Trophoblast cell (in vitro differentiated cells and primary cell): ENCODE measurements around the gene SLC26A2.

Source experiments
- DNase-seq, 2 donors: peaks; one replicate each; pipeline ENCODE4 v3.0.0-alpha.2; 2016
- H2AFZ ChIP-seq: 2 replicates; pipeline ENCODE4 v1.6.1; 2013; ENCODE audit warnings: low read length, moderate library complexity, mild to moderate bottlenecking; ENCODE audit not compliant: insufficient read depth, poor library complexity
- H2AK5ac ChIP-seq: 2 replicates; pipeline ENCODE4 v1.6.1; 2013; ENCODE audit warnings: mild to moderate bottlenecking, low read length
- H2BK120ac ChIP-seq: 2 replicates; pipeline ENCODE4 v1.6.1; 2013; ENCODE audit warnings: low read length, mild to moderate bottlenecking, moderate library complexity; ENCODE audit not compliant: insufficient read depth, poor library complexity
- H2BK12ac ChIP-seq: 2 replicates; pipeline ENCODE4 v1.6.1; 2013; ENCODE audit warnings: mild to moderate bottlenecking, low read length, moderate library complexity
- H2BK5ac ChIP-seq: 2 replicates; pipeline ENCODE4 v1.6.1; 2013; ENCODE audit warnings: low read length, low read depth, moderate library complexity, mild to moderate bottlenecking; ENCODE audit not compliant: poor library complexity
- H3K14ac ChIP-seq: 2 replicates; pipeline ENCODE4 v1.6.1; 2013; ENCODE audit warnings: mild to moderate bottlenecking, low read length
- H3K18ac ChIP-seq: 2 replicates; pipeline ENCODE4 v1.6.1; 2013; ENCODE audit warnings: mild to moderate bottlenecking, low read length
- H3K23ac ChIP-seq: 2 replicates; pipeline ENCODE4 v1.6.1; 2013; ENCODE audit warnings: low read length
- H3K27ac ChIP-seq: 2 replicates; pipeline ENCODE4 v1.5.1; 2013; ENCODE audit warnings: low read depth, mild to moderate bottlenecking, inconsistent platforms, low read length, moderate library complexity
- H3K27me3 ChIP-seq: 2 replicates; pipeline ENCODE4 v1.6.1; 2013; ENCODE audit warnings: inconsistent platforms, mild to moderate bottlenecking, low read length, moderate library complexity; ENCODE audit not compliant: insufficient read depth
- H3K36me3 ChIP-seq, 2 experiments: 1 replicate in 1 of 2; 2 replicates in 1 of 2; pipeline ENCODE4 v1.6.1; 2013; ENCODE audit warnings: low read length in 2 of 2, mild to moderate bottlenecking in 2 of 2, moderate library complexity in 1 of 2; ENCODE audit not compliant: insufficient read depth in 2 of 2, control insufficient read depth in 1 of 2
- H3K4ac ChIP-seq: 2 replicates; pipeline ENCODE4 v1.6.1; 2013; ENCODE audit warnings: low read depth, mild to moderate bottlenecking, low read length, moderate library complexity
- H3K4me1 ChIP-seq, 2 experiments: 1 replicate in 1 of 2; 2 replicates in 1 of 2; pipeline ENCODE4 v1.6.1; 2013; ENCODE audit warnings: low read length in 2 of 2, mild to moderate bottlenecking in 2 of 2, moderate library complexity in 1 of 2; ENCODE audit not compliant: insufficient read depth in 2 of 2, control insufficient read depth in 1 of 2
- H3K4me2 ChIP-seq: 2 replicates; pipeline ENCODE4 v1.6.1; 2013; ENCODE audit warnings: inconsistent platforms, mild to moderate bottlenecking, low read length, moderate library complexity
- H3K4me3 ChIP-seq: 2 replicates; pipeline ENCODE4 v1.5.1; 2013; ENCODE audit warnings: mild to moderate bottlenecking, low read depth, low read length, inconsistent platforms
- H3K79me1 ChIP-seq: one replicate; pipeline ENCODE4 v1.6.1; 2013; ENCODE audit warnings: low read length
- H3K79me2 ChIP-seq: 2 replicates; pipeline ENCODE4 v1.6.1; 2013; ENCODE audit warnings: low read length, mild to moderate bottlenecking; ENCODE audit not compliant: control insufficient read depth, insufficient read depth, poor library complexity
- H3K9ac ChIP-seq: 2 replicates; pipeline ENCODE4 v1.6.1; 2013; ENCODE audit warnings: mild to moderate bottlenecking, low read length
- H3K9me3 ChIP-seq: 2 replicates; pipeline ENCODE4 v1.6.1; 2013; ENCODE audit warnings: low read depth, mild to moderate bottlenecking, control low read depth, inconsistent platforms, low read length; ENCODE audit not compliant: insufficient read depth
- H4K12ac ChIP-seq: 2 replicates; pipeline ENCODE4 v1.6.1; 2013; ENCODE audit warnings: low read depth, mild to moderate bottlenecking, low read length, moderate library complexity
- H4K8ac ChIP-seq: 2 replicates; pipeline ENCODE4 v1.6.1; 2013; ENCODE audit warnings: low read depth, mild to moderate bottlenecking, low read length, moderate library complexity
- H4K91ac ChIP-seq: one replicate; pipeline ENCODE4 v1.6.1; 2013; ENCODE audit warnings: low read depth, mild to moderate bottlenecking, low read length, moderate library complexity
- WGBS: extraction: QIAGEN DNeasy Blood & Tissue Kit; methylation state at CpG from one replicate; pipeline ENCODE4 v1.1.7; 2013; ENCODE audit warnings: missing lambda C conversion rate; ENCODE audit not compliant: insufficient read length, insufficient coverage; ENCODE audit errors: extremely low coverage; 5-methylcytosine and 5-hydroxymethylcytosine counted together

SLC26A2 gene

DNA sequence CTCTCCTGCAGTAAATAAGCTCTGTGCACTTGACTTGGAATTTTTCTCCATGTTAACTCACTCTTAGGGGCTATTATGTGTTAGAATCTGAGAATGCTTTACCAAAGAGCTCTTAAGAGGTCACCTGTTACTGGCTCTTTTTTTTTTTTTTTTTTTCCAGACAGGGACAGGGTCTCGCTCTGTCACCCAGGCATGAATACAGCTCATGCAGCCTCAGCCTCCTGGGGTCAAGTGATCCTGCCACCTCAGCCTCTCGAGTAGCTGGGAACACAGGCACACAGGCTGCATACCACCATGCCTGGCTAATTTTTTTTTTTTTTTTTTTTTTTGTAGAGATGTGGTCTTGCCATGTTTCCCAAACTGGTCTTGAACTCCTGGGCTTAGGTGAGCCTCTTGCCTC, 62.1 kb downstream of the SLC26A2 start:
- Histone ChIP-seq H2BK120ac (no peak overlapping the region), H3K79me2 (no peaks in the 10 kb centered on the region), H3K36me3 (peaks cover 28 to 32% of the 10 kb centered on the region in 2 experiments), H4K8ac (no peak overlapping the region), H3K9ac (no peak overlapping the region), H3K4me3 (no peak overlapping the region), H2AK5ac (no peak overlapping the region), H4K12ac (no peak overlapping the region), H3K23ac (no peak overlapping the region), H3K18ac (no peak overlapping the region), H2AFZ (no peak overlapping the region), H3K27me3 (no peaks in the 10 kb centered on the region), H4K91ac (no peak overlapping the region), H3K14ac (no peak overlapping the region), H3K27ac (no peak overlapping the region), H3K79me1 (peaks cover 2% of the 10 kb centered on the region), H2BK12ac (no peak overlapping the region), H3K4me2 (no peak overlapping the region), H3K4ac (no peak overlapping the region), H3K4me1 (peaks cover 5% of the 10 kb centered on the region in 2 experiments), H2BK5ac (no peak overlapping the region), H3K9me3 (no peaks in the 10 kb centered on the region)
- WGBS, result no CpG with 5 or more reads among the region's 2 CpGs
- DNase-seq, result no peak

GRCh38 chr5:150023136-150023535, 62.6 kb downstream of the SLC26A2 start:
- no peak overlapping the region for H3K18ac ChIP-seq
- peaks cover 5% of the 10 kb centered on the region in 2 experiments for H3K4me1 ChIP-seq
- H3K4me3 ChIP-seq, result no peak overlapping the region
- no peak overlapping the region for H2BK5ac ChIP-seq
- no peak overlapping the region for H3K23ac ChIP-seq
- H3K79me2 ChIP-seq, result no peaks in the 10 kb centered on the region
- H3K14ac ChIP-seq, result no peak overlapping the region
- H3K4me2 ChIP-seq, result no peak overlapping the region
- H4K12ac ChIP-seq, result no peak overlapping the region
- no CpG with 5 or more reads among the region's 1 CpG for WGBS
- H3K36me3 ChIP-seq, result peaks cover 31 to 32% of the 10 kb centered on the region in 2 experiments
- H3K4ac ChIP-seq, result no peak overlapping the region
- no peak overlapping the region for H3K9ac ChIP-seq
- H2BK120ac ChIP-seq, result no peak overlapping the region
- H3K27ac ChIP-seq, result no peak overlapping the region
- no peak overlapping the region for H4K8ac ChIP-seq
- no peak overlapping the region for H2AFZ ChIP-seq
- no peaks in the 10 kb centered on the region for H3K27me3 ChIP-seq
- H3K79me1 ChIP-seq, result peaks cover 2% of the 10 kb centered on the region
- H2BK12ac ChIP-seq, result no peak overlapping the region
- H4K91ac ChIP-seq, result no peak overlapping the region
- no peak overlapping the region for H2AK5ac ChIP-seq
- no peak for DNase-seq
- H3K9me3 ChIP-seq, result no peaks in the 10 kb centered on the region

DNA sequence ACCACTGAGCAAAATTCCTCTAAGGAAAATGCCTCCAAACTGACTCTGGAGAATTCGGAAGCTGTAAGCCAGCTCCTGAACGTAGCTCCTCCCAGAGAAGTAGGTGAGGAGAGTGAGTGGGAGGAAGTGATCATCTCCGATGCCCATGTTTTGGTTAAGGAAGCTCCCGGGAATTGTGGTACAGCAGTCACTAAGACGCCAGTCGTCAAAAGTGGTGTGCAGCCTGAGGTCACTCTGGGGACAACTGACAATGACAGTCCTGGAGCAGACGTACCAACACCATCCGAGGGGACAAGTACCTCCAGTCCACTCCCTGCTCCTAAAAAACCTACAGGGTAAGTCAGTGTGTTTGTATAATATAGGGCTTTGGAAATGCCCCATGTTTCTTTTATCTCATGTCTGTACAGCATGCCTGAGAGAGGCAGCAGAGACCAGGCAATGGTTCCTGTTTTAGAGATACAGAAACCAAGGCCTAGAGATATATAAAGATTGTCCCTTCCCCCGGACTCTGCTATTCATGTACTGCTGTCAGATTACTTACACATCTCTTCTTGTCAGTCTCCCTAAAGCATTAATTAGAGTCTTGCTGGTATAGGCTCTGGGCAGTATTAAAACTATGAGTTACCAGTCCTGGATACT, 63.9 kb downstream of the SLC26A2 start:
- Histone ChIP-seq H3K79me1 (peaks cover 2% of the 10 kb centered on the region), H3K4ac (no peak overlapping the region), H4K91ac (no peak overlapping the region), H3K27me3 (no peaks in the 10 kb centered on the region), H3K27ac (no peak overlapping the region), H2BK120ac (no peak overlapping the region), H2BK5ac (no peak overlapping the region), H3K9me3 (no peaks in the 10 kb centered on the region), H3K23ac (peak overlapping the region; percentile 56), H3K4me2 (no peak overlapping the region), H2AK5ac (no peak overlapping the region), H3K36me3 (peaks cover 28 to 30% of the 10 kb centered on the region in 2 experiments), H3K9ac (peak overlapping the region; percentile 71), H3K79me2 (no peaks in the 10 kb centered on the region), H4K12ac (no peak overlapping the region), H3K4me3 (no peak overlapping the region), H3K14ac (no peak overlapping the region), H3K4me1 (peaks cover 5% of the 10 kb centered on the region in 2 experiments), H4K8ac (no peak overlapping the region), H3K18ac (no peak overlapping the region), H2BK12ac (peak overlapping the region; percentile 22), H2AFZ (no peak overlapping the region)
- no peak for DNase-seq
- WGBS, result no CpG with 5 or more reads among the region's 9 CpGs

GRCh38 chr5:150026682-150027172, 66.2 kb downstream of the SLC26A2 start:
- no peak overlapping the region for H2BK120ac ChIP-seq
- H3K27ac ChIP-seq, result no peak overlapping the region
- H3K9me3 ChIP-seq, result no peaks in the 10 kb centered on the region
- no peak overlapping the region for H4K91ac ChIP-seq
- no peaks in the 10 kb centered on the region for H3K79me2 ChIP-seq
- no peak overlapping the region for H4K8ac ChIP-seq
- WGBS, result no CpG with 5 or more reads among the region's 4 CpGs
- H3K36me3 ChIP-seq, result peaks cover 27 to 33% of the 10 kb centered on the region in 2 experiments
- H3K79me1 ChIP-seq, result peaks cover 1% of the 10 kb centered on the region
- no peaks in the 10 kb centered on the region for H3K27me3 ChIP-seq
- no peak overlapping the region for H2AK5ac ChIP-seq
- no peak overlapping the region for H3K4ac ChIP-seq
- no peak overlapping the region for H3K18ac ChIP-seq
- DNase-seq, result no peak
- no peak overlapping the region for H3K4me3 ChIP-seq
- H3K9ac ChIP-seq, result no peak overlapping the region
- H3K4me2 ChIP-seq, result no peak overlapping the region
- no peak overlapping the region for H3K23ac ChIP-seq
- H3K4me1 ChIP-seq, result peaks cover 1 to 3% of the 10 kb centered on the region in 2 experiments
- no peak overlapping the region for H4K12ac ChIP-seq
- no peak overlapping the region for H3K14ac ChIP-seq
- H2BK5ac ChIP-seq, result no peak overlapping the region
- no peak overlapping the region for H2BK12ac ChIP-seq
- no peak overlapping the region for H2AFZ ChIP-seq
